ENCODE data around the gene TESPA1.

Gene TESPA1

GRCh38 chr12:54941659-54942058 lies 42.9 kb downstream of the TESPA1 start:
- DNase-seq, result no peak

DNA sequence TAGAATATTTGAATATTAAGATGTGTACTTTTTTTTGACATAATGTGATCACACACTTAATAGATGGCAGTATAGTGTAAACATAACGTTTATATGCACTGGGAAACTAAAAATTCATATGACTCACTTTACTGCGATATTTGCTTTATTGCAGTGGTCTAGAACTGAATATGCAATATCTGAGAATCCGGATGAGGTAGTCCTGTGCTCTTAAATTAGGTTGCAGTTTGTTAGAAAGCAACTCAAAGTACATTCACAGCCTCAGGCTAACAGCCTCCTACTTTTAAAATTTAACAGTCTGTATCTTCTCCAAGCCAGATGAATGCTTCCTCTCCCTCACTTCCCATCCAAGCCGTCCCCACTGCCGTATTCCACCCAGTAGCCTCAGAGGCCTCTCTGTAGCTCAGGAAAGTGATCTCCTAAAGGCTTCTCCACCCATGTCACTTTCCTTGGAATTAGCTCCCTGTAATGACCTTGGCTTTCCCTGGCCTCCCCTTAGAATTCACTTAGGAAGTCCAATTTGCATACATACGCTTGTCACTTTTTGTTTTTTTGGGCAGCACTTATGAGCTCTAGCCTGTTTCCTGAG lies 43.7 kb downstream of the TESPA1 start:
- DNase-seq, result no peak

DNA sequence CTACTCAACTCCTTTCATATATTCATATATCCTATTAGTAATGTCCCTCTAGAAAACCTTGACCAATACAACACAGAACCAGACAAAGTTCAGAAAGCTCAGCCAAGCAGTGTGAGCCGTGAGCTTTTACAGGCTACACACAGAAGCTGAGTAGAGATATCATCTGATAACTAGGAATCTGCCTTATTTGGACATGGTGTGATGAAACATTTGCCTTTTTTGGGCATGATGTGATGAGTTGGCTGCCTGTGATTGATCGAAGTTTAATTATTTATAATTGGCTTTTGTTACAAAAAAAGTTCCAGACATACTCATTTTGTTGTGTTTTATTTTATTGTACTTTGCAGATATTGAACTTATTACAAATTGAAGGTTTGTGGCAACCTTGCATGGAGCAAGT lies 46.6 kb downstream of the TESPA1 start:
- no peak for DNase-seq

DNA sequence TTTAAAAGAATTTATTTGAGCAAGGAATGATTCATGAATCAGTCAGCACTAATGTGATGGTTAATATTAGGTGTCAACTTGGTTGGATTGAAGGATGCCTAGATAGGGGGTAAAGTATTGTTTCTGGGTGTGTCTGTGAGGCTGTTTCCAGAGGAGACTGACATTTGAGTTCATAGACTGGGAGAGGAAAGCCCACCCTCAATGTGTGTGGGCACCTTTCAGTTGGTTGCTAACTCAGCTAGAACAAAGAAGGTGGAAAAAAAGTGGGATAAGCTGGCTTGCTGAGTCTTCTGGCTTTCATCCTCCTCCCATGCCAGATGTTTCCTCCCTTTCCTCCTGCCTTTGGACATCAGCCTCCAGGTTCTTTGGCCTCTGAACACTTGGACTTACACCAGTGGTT lies 47.2 kb downstream of the TESPA1 start:
- no peak for DNase-seq

DNA sequence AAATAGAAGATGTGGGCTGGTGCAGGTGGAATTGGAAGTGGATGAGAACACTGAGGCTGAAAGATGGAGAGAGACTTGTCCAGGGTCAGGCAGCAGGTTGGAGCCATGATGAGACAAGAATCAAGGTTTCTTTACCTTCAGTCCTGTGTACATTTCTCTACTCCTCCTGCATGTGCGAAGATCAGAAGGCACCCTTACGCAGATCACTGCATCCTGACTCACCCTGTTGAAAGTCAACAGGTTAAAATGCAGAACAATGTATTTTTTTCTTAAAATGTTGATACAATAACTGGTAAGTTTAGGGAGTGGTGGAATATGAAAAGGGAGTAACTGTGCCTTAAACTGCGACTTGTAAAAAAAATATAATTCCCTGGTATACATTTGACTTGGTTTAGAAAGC lies 47.8 kb downstream of the TESPA1 start:
- no peak for DNase-seq

DNA sequence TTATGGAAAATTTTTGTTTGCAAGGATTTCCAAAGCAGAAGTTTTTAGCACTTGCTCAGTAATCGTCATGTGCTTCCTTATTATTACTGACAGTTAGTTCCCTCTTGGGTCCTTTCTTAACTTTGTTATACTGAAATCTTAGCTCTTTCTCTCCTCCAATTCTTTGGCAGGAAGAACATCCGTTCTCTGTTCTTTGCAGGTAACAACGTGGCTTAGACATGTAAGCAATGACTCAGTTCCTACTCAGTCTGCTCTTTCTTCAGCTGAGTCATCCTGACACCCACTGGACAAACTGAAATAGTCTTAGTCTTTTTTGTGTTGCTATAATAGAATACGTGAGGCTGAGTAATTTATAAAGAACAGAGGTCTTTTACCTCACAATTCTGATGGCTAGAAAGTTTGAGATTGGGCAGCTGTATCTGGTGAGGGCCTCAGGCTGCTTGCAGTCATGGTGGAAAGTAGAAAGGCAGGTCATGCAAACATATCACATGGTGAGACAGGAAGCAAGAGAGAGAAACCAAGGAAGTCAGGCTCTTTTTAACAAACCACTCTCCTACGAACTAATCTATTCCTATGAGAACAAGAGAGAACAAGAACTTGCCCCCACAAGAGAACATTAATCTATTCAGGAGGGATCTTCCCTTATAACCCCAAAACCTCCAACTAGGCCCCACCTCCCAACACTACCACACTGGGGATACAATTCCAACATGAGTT lies 49.2 kb downstream of the TESPA1 start:
- no peak for DNase-seq

- DNase-seq, result no peak
Measured at GRCh38 chr12:54934419-54934818, 50.1 kb downstream of the TESPA1 start.

GRCh38 chr12:54933376-54933775 lies 51.2 kb downstream of the TESPA1 start:
- DNase-seq, result no peak

- no peak for DNase-seq
Measured at GRCh38 chr12:54932691-54933090, 51.9 kb downstream of the TESPA1 start.

DNA sequence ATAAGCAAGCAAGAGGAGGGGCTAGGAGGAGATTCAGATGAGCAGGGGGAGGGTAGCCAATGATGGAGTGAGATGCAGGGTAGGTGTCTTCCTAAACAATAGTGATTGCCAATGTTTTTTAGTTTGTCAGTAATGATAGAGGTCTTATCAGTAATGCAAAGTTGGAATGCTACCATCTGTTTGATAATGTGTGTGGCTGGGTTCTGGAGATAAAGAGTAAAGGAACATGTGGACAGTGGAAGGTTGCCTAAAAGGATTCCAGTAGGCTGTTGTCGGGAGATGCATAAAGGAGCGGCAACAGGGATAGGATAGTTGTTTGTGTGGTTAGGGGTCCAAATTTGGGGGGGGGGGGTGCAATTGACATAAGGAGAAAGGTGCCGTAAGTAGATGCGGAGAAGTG lies 52.5 kb downstream of the TESPA1 start:
- DNase-seq, result no peak

DNA sequence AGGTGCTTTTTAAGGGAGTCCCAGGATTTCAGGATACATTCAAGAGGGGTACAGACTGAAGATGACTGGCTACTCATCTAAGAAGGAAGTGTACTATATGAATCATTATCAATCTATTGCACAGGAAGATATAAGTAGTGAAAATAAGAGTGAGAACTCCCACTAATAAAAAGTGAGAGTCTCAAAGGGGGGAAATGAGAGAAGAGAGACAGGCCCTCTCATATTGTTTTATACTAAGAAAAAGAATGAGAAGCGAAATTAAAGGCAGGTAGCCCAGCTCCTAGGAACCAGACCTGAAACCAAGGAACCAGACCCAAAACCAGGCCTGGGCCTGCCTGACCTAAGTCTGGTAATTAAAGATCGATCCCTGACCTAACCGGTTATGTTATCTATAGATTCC lies 54.6 kb downstream of the TESPA1 start:
- no peak for DNase-seq

- no peak for DNase-seq
Measured at GRCh38 chr12:54926246-54926645, 58.3 kb downstream of the TESPA1 start.

DNA sequence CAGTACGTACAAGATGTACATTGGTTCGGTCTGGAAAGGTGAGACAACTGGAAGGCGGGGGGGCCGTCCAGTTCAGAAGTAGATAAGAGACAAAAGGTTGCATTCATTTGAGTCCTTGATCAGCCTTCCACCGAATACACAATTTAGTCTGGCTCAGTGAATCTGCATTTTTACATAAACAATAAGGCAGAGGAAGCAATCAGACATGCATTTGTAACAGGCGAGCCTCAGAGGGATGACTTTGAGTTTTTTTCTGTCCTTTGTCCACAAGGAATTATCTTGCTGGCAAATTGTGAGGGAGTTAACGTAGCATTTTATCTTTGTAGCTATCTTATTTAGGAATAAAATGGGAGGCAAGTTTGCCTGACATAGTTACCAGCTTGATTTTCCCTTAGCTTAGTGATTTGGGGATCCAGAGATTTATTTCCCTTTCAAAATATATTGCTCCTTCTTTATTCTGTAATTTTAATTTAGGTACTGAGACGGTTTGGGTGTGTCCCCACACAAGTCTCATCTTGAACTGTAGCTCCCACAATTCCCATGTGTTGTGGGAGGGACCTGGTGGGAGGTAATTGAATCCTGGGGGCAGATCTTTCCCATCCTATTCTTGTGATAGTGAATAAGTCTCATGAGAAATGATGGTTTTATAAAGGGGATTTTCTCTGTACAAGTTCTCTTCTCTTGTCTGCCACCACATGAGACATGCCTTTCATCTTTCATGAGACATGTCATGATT lies 59.4 kb downstream of the TESPA1 start:
- DNase-seq, result no peak

DNA sequence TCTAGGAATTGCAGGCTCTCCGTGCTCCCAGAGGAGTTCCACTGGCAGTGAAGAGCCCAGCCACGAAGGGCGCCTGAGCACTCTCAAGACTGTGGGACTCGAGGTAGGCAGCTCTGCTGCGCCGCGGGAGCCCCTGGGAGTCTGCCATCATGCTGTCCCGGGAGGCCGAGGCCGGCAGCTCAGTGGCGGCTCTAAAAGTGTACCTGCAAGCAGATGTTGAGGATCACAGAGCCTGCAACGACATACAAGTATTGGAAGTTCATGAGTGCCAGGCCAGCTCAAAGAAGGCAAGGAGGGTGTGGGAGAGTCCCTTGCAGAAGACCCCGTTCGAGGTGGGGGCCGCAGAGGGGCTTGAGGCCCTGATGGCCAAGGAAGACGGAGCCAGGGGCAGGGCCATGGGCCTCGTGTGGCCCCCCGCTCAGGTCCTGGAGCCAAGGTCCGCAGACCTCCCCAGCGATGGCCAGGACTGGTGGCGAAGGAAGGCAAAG lies 67.5 kb downstream of the TESPA1 start:
- DNase-seq, result no peak
